CD4-positive, alpha-beta T cell (primary cell): ENCODE measurements around the gene TTL. TPM values are rescaled to one million over a fixed set of nuclear protein-coding genes. Genes with fewer than 3 reads are reported as not detected.
"Not testable (repeated sequence)": the region's sequence is repeated elsewhere in the genome, so short reads cannot be mapped to it uniquely, and the experiment has no call there.

Experiments used
- ATAC-seq: fragments of 200-7000 bp; cut with Tn5 transposase; one replicate; pipeline ENCODE4 v1.10.0; 2022; ENCODE audit warnings: mild to moderate bottlenecking; ENCODE audit not compliant: poor library complexity
- CTCF ChIA-PET: fragments of 350-600 bp; sonication (Branson Sonifier 250); formaldehyde crosslinking; loops from one replicate; lab custom pipeline; 2021; ENCODE audit warnings: antibody characterized with exemption, inconsistent platforms; lab: Charles Lee
- POLR2A ChIA-PET: fragments of 350-600 bp; sonication (Branson Sonifier 250); formaldehyde crosslinking; loops from one replicate; lab custom pipeline; 2021; ENCODE audit warnings: antibody characterized with exemption, inconsistent platforms; lab: Charles Lee
- DNase-seq, 14 experiments: peaks; one replicate each; pipeline ENCODE4 v3.0.0-alpha.2; 2013 to 2020; ENCODE audit warnings: mixed read lengths in 2 of 14
- H3K27ac ChIP-seq, 2 donors: one replicate each; pipeline versions ENCODE4 v1.5.1 to v1.7.0; 2013; ENCODE audit warnings: low read length in 2 of 2, low read depth in 1 of 2, mild to moderate bottlenecking in 1 of 2
- H3K27me3 ChIP-seq, 2 experiments: 1 replicate in 1 of 2; 2 replicates in 1 of 2; pipeline versions ENCODE4 v1.6.1 to v1.7.0; 2013; ENCODE audit warnings: low read length in 2 of 2, control low read depth in 1 of 2, mild to moderate bottlenecking in 1 of 2, moderate library complexity in 1 of 2; ENCODE audit not compliant: insufficient read depth in 2 of 2, control insufficient read depth in 1 of 2
- H3K36me3 ChIP-seq: one replicate; pipeline ENCODE4 v1.6.1; 2013; ENCODE audit warnings: low read length, control low read depth; ENCODE audit not compliant: insufficient read depth
- H3K4me1 ChIP-seq: one replicate; pipeline ENCODE4 v1.6.1; 2013; ENCODE audit warnings: low read length, control low read depth; ENCODE audit not compliant: insufficient read depth
- H3K4me3 ChIP-seq: one replicate; pipeline ENCODE4 v1.5.1; 2013; ENCODE audit warnings: mild to moderate bottlenecking, low read length, moderate library complexity
- H3K9me3 ChIP-seq, 2 experiments: 1 replicate in 1 of 2; 2 replicates in 1 of 2; pipeline versions ENCODE4 v1.6.1 to v1.7.0; 2013; ENCODE audit warnings: low read length in 2 of 2, mild to moderate bottlenecking in 2 of 2, control low read depth in 1 of 2, moderate library complexity in 1 of 2; ENCODE audit not compliant: control insufficient read depth in 1 of 2, insufficient read depth in 1 of 2
- H3K27ac Mint-ChIP-seq: one replicate; pipeline ENCODE4 v1.8.0; 2020; ENCODE audit warnings: mixed read lengths
- H3K27me3 Mint-ChIP-seq: one replicate; pipeline ENCODE4 v1.8.0; 2021; ENCODE audit warnings: mixed read lengths
- H3K36me3 Mint-ChIP-seq: one replicate; pipeline ENCODE4 v1.8.0; 2021; ENCODE audit warnings: low read depth, mixed read lengths
- H3K4me1 Mint-ChIP-seq: one replicate; pipeline ENCODE4 v1.8.0; 2021; ENCODE audit warnings: low read depth, mixed read lengths
- H3K4me3 Mint-ChIP-seq: one replicate; pipeline ENCODE4 v1.8.0; 2020; ENCODE audit warnings: mild to moderate bottlenecking, mixed read lengths
- H3K9me3 Mint-ChIP-seq: one replicate; pipeline ENCODE4 v1.8.0; 2020; ENCODE audit warnings: mixed read lengths
- CTCF ChIP-seq: fragments of 200-600 bp; IDR thresholded peaks from one replicate; pipeline ENCODE4 v1.8.0; 2022; ENCODE audit warnings: antibody characterized with exemption, mild to moderate bottlenecking
- intact Hi-C, 2 experiments: fragments of 100-400 bp; cut with DNase I in 1 of 2; cut with micrococcal nuclease in 1 of 2; formaldehyde crosslinking; loops; one replicate each; pipeline versions ENCODE4 v1.15.1 to v1.9.0; 2023 to 2025; cut with DNase I, micrococcal nuclease
- total RNA-seq, 174 experiments: library from RNA in 2 of 174; stranded (reverse) in 2 of 174; gene quantifications; one replicate each; pipeline ENCODE4 v1.2.3 and lab custom pipeline; 2021 to 2026

Gene TTL
- total RNA-seq, 2 experiments from 2014 or later: 9.9 to 10.8 TPM

- DNase-seq (peak; percentile 75 to 96 (median 90)), ATAC-seq (peak; percentile 100)
- H3K36me3 ChIP-seq, H3K36me3 Mint-ChIP-seq, H3K9me3 Mint-ChIP-seq, H3K27ac ChIP-seq, H3K9me3 ChIP-seq, H3K27me3 ChIP-seq: not testable (repeated sequence)
- POLR2A ChIA-PET: interaction anchor here (0.6 kb wide), 1 partner anchor 174 kb away, joined by 3 read pairs; no protein-coding TSS in a partner anchor
- peaks cover 17% of the 10 kb centered on the region for H3K4me1 Mint-ChIP-seq
- peaks cover 15% of the 10 kb centered on the region for H3K4me1 ChIP-seq
- H3K27ac Mint-ChIP-seq: peak within 1 kb of the TSS; percentile 75
- H3K4me3 Mint-ChIP-seq: peak within 1 kb of the TSS; percentile 77
- peaks cover 16% of the 10 kb centered on the region for H3K27me3 Mint-ChIP-seq
- peak within 1 kb of the TSS; percentile 44 for H3K4me3 ChIP-seq
- intact Hi-C loops: loop anchor here in 1 of 2 experiments (10.0 kb wide), 1 partner anchor 549 kb away; the partner anchor contains the start of gene ANAPC1
- TF ChIP-seq CTCF: peak; percentile 61
- CTCF ChIA-PET: interaction anchor here (0.6 to 0.7 kb wide), 4 partner anchors 48 to 333 kb away, joined by 3 to 4 read pairs (median 4); no protein-coding TSS in a partner anchor
Observed at GRCh38 chr2:112433480-112433879, 48.5 kb upstream of the TTL start, which contains the start of gene RGPD8. TSS of gene RGPD8 (minus strand) at chr2:112433645. CDS start at chr2:112433453, 192 bp downstream.

- Mint-ChIP-seq H3K4me1 (peaks cover 17% of the 10 kb centered on the region), H3K36me3 (no peaks in the 10 kb centered on the region), H3K27me3 (peaks cover 18% of the 10 kb centered on the region), H3K9me3 (no peaks in the 10 kb centered on the region), H3K27ac (peak overlapping the region; percentile 58), H3K4me3 (no peak overlapping the region)
- Histone ChIP-seq H3K9me3 (no peaks in the 10 kb centered on the region), H3K36me3 (no peaks in the 10 kb centered on the region), H3K4me3 (no peak overlapping the region), H3K27me3 (no peaks in the 10 kb centered on the region), H3K4me1 (peaks cover 15% of the 10 kb centered on the region), H3K27ac (no peak overlapping the region)
- ATAC-seq: no peak
- POLR2A ChIA-PET: no interaction called here
- no peak for TF ChIP-seq CTCF
- CTCF ChIA-PET: no interaction called here
- peak in 1 of 14 experiments; percentile 34 for DNase-seq
- intact Hi-C loops: loop anchor here in 1 of 2 experiments (2.0 to 10.0 kb wide), 2 partner anchors 173 to 549 kb away; partner anchors contain the start of gene ANAPC1
Observed at GRCh38 chr2:112433932-112434730, 47.8 kb upstream of the TTL start.

GRCh38 chr2:112434890-112435715, 46.9 kb upstream of the TTL start:
- CTCF ChIA-PET, POLR2A ChIA-PET: not testable (repeated sequence)

GRCh38 chr2:112435716-112436431, 46.1 kb upstream of the TTL start:
- H3K9me3 ChIP-seq, H3K4me3 Mint-ChIP-seq, H3K4me3 ChIP-seq, H3K27ac Mint-ChIP-seq, H3K36me3 Mint-ChIP-seq, POLR2A ChIA-PET, H3K27ac ChIP-seq, H3K9me3 Mint-ChIP-seq, H3K27me3 ChIP-seq, H3K36me3 ChIP-seq, CTCF ChIA-PET, ATAC-seq: not testable (repeated sequence)
- Mint-ChIP-seq H3K27me3 (peaks cover 18% of the 10 kb centered on the region), H3K4me1 (peaks cover 17% of the 10 kb centered on the region)
- intact Hi-C loops: loop anchor here in 1 of 2 experiments (2.0 to 10.0 kb wide), 2 partner anchors 175 to 551 kb away; partner anchors contain the start of gene ANAPC1
- peaks cover 15% of the 10 kb centered on the region for H3K4me1 ChIP-seq
- DNase-seq: peak in 1 of 14 experiments; percentile 10

More at GRCh38 chr2:112434890-112435715, 46.9 kb upstream of the TTL start:
- H3K27ac ChIP-seq, H3K9me3 ChIP-seq, H3K27me3 ChIP-seq, ATAC-seq, H3K27ac Mint-ChIP-seq, H3K36me3 Mint-ChIP-seq, H3K9me3 Mint-ChIP-seq, H3K4me3 ChIP-seq, H3K4me3 Mint-ChIP-seq, H3K36me3 ChIP-seq: not testable (repeated sequence)
- H3K27me3 Mint-ChIP-seq: peaks cover 18% of the 10 kb centered on the region
- H3K4me1 Mint-ChIP-seq: peaks cover 17% of the 10 kb centered on the region
- DNase-seq: peak in 1 of 14 experiments; percentile 22
- intact Hi-C loops: loop anchor here in 1 of 2 experiments (2.0 to 10.0 kb wide), 2 partner anchors 174 to 550 kb away; partner anchors contain the start of gene ANAPC1
- peaks cover 15% of the 10 kb centered on the region for H3K4me1 ChIP-seq

- CTCF ChIA-PET, H3K9me3 Mint-ChIP-seq: not testable (repeated sequence)
Observed at GRCh38 chr2:112436993-112437392, 45.0 kb upstream of the TTL start.

More at GRCh38 chr2:112436993-112437392, 45.0 kb upstream of the TTL start:
- H3K4me3 ChIP-seq, H3K27ac Mint-ChIP-seq, H3K4me1 ChIP-seq, H3K36me3 Mint-ChIP-seq, H3K4me3 Mint-ChIP-seq, H3K27ac ChIP-seq, H3K9me3 ChIP-seq, H3K4me1 Mint-ChIP-seq, H3K36me3 ChIP-seq, POLR2A ChIA-PET, H3K27me3 ChIP-seq, ATAC-seq: not testable (repeated sequence)
- DNase-seq: peak in 1 of 14 experiments; percentile 15
- intact Hi-C loops: loop anchor here in 1 of 2 experiments (10.0 kb wide), 1 partner anchor 552 kb away; the partner anchor contains the start of gene ANAPC1
- H3K27me3 Mint-ChIP-seq: peaks cover 18% of the 10 kb centered on the region
